Activated CD8-positive, alpha-beta memory T cell treated with anti-CD3 and anti-CD28 coated beads, Interleukin-2, amount 10 ng/mL, durations not matched to agents 7 days and 5 days (primary cell): ENCODE measurements around the gene UBE3B. TPM values are rescaled to one million over a fixed set of nuclear protein-coding genes. Genes with fewer than 3 reads are reported as not detected.
A peak's percentile ranks its signal among the peaks of the same experiment; 100 is the strongest.

Experiments used
- ATAC-seq: fragments of 150-1000 bp; cut with Tn5 transposase; one replicate; pipeline ENCODE4 v1.10.0; 2021; ENCODE audit warnings: moderate library complexity
- CTCF ChIA-PET: fragments of 350-600 bp; sonication (Branson Sonifier 250); formaldehyde crosslinking; loops from one replicate; lab custom pipeline; 2021; ENCODE audit warnings: antibody characterized with exemption; lab: Charles Lee
- DNase-seq: peaks from one replicate; pipeline ENCODE4 v3.0.0-alpha.2; 2020
- H3K27ac Mint-ChIP-seq: one replicate; pipeline ENCODE4 v1.8.0; 2021; ENCODE audit warnings: mild to moderate bottlenecking, mixed read lengths
- H3K27me3 Mint-ChIP-seq: one replicate; pipeline ENCODE4 v1.8.0; 2021; ENCODE audit warnings: mixed read lengths
- H3K36me3 Mint-ChIP-seq: one replicate; pipeline ENCODE4 v1.8.0; 2021; ENCODE audit warnings: mild to moderate bottlenecking, mixed read lengths
- H3K4me1 Mint-ChIP-seq: one replicate; pipeline ENCODE4 v1.8.0; 2021; ENCODE audit warnings: mixed read lengths
- H3K4me3 Mint-ChIP-seq: one replicate; pipeline ENCODE4 v1.8.0; 2021; ENCODE audit warnings: mild to moderate bottlenecking, moderate library complexity, mixed read lengths
- H3K9me3 Mint-ChIP-seq: one replicate; pipeline ENCODE4 v1.8.0; 2022; ENCODE audit warnings: low read depth, mixed read lengths
- total RNA-seq, 2 experiments: library from RNA; stranded (reverse); gene quantifications; one replicate each; pipeline ENCODE4 v1.2.3, GENCODE V29; 2021

The UBE3B gene
- total RNA-seq, 2 experiments from 2014 or later, result 36.6 to 39.0 TPM

GRCh38 chr12:109560867-109561710 is 83.7 kb downstream of the UBE3B start:
- ATAC-seq (no peak), DNase-seq (no peak)
- no peak overlapping the region for H3K27ac Mint-ChIP-seq
- no peak overlapping the region for H3K4me3 Mint-ChIP-seq
- H3K9me3 Mint-ChIP-seq, result peaks cover 7% of the 10 kb centered on the region
- H3K36me3 Mint-ChIP-seq, result peaks cover 26% of the 10 kb centered on the region
- no peaks in the 10 kb centered on the region for H3K27me3 Mint-ChIP-seq
- H3K4me1 Mint-ChIP-seq, result peaks cover 1% of the 10 kb centered on the region
- CTCF ChIA-PET, result interaction anchor here (1.8 kb wide), 1 partner anchor 36 kb away, joined by 7 read pairs; no protein-coding TSS in a partner anchor

DNA sequence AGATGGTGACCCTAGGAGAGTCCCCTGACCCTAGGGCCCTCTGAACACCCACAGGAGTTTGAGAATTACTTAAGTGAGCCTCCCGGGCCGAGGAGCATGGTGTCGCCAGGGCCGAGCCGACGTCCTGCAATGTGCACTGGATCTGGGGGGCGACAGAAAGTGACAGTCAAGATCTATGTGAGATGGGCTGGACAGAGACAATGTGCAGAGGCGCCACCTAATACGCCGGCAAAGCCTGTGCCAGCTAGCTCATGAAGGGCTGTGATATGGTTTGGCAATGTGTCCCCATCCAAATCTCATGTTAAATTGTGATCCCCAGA is 84.2 kb downstream of the UBE3B start:
- CTCF ChIA-PET, result no interaction called here
- peaks cover 26% of the 10 kb centered on the region for H3K36me3 Mint-ChIP-seq
- no peaks in the 10 kb centered on the region for H3K27me3 Mint-ChIP-seq
- H3K9me3 Mint-ChIP-seq, result peaks cover 7% of the 10 kb centered on the region
- no peak overlapping the region for H3K27ac Mint-ChIP-seq
- H3K4me3 Mint-ChIP-seq, result no peak overlapping the region
- ATAC-seq, result no peak
- peaks cover 1% of the 10 kb centered on the region for H3K4me1 Mint-ChIP-seq
- DNase-seq, result no peak

- Mint-ChIP-seq H3K4me1 (peaks cover 1% of the 10 kb centered on the region), H3K9me3 (peaks cover 7% of the 10 kb centered on the region), H3K4me3 (no peak overlapping the region), H3K36me3 (peaks cover 26% of the 10 kb centered on the region), H3K27me3 (no peaks in the 10 kb centered on the region), H3K27ac (no peak overlapping the region)
- DNase-seq (no peak), ATAC-seq (no peak)
- CTCF ChIA-PET, result interaction anchor here (1.2 kb wide), 1 partner anchor 282 kb away, joined by 3 read pairs; no protein-coding TSS in a partner anchor
Measured at GRCh38 chr12:109562871-109563270, 85.4 kb downstream of the UBE3B start.

GRCh38 chr12:109563291-109564284 is 86.2 kb downstream of the UBE3B start:
- no peak overlapping the region for H3K27ac Mint-ChIP-seq
- CTCF ChIA-PET, result interaction anchor here (0.8 to 1.2 kb wide), 2 partner anchors 34 to 281 kb away, joined by 3 read pairs; no protein-coding TSS in a partner anchor
- H3K9me3 Mint-ChIP-seq, result peaks cover 7% of the 10 kb centered on the region
- peaks cover 1% of the 10 kb centered on the region for H3K4me1 Mint-ChIP-seq
- H3K27me3 Mint-ChIP-seq, result no peaks in the 10 kb centered on the region
- peaks cover 26% of the 10 kb centered on the region for H3K36me3 Mint-ChIP-seq
- ATAC-seq (no peak), DNase-seq (no peak)
- no peak overlapping the region for H3K4me3 Mint-ChIP-seq

GRCh38 chr12:109566424-109566823 is 89.0 kb downstream of the UBE3B start:
- Mint-ChIP-seq H3K9me3 (peaks cover 7% of the 10 kb centered on the region), H3K4me3 (no peak overlapping the region), H3K36me3 (peaks cover 31% of the 10 kb centered on the region), H3K27ac (no peak overlapping the region), H3K4me1 (peaks cover 2% of the 10 kb centered on the region), H3K27me3 (no peaks in the 10 kb centered on the region)
- CTCF ChIA-PET, result no interaction called here
- DNase-seq, result no peak
- no peak for ATAC-seq

DNA sequence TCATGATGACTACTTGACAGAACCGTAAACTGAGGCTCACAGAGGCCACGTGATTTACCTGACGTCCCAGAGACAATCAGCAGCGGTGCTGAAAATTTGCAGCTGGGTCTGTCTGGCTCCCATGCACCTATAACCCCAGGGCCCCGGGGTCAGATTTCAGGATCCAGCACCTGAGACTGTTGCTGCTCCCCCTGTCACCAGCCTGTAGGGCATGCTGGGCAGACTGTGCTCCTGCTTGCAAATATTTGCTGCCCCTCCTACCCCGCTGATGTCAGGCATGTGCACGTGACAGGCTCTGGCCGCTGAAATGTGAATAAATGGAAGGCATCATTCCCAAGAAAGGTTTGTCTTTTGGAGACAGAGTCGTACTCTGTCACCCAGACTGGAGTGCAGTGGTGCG is 89.9 kb downstream of the UBE3B start:
- Mint-ChIP-seq H3K4me1 (peaks cover 7% of the 10 kb centered on the region), H3K9me3 (no peaks in the 10 kb centered on the region), H3K27ac (no peak overlapping the region), H3K27me3 (no peaks in the 10 kb centered on the region), H3K36me3 (peaks cover 22% of the 10 kb centered on the region), H3K4me3 (no peak overlapping the region)
- ATAC-seq (no peak), DNase-seq (no peak)
- CTCF ChIA-PET, result no interaction called here

DNA sequence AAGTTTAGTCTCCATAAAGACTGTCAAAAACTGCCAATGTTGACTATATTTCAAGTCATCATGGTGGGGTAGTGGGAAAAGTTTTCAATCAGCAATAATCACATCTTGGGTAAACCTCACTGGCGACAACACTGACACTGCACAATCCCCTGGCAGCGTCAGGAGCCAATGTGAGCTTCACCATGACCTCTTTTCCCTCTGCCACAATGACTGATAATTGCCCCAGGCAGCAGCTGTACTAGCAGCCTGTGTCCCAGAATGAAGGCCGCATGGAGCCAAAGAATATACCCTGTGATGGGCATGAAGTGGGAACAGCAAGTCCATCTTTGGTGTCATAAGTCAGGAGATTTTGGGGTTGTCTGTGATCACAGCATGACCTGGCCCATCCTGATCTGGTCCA is 90.5 kb downstream of the UBE3B start:
- H3K9me3 Mint-ChIP-seq, result no peaks in the 10 kb centered on the region
- peaks cover 19% of the 10 kb centered on the region for H3K36me3 Mint-ChIP-seq
- peaks cover 14% of the 10 kb centered on the region for H3K4me1 Mint-ChIP-seq
- no peak for DNase-seq
- no peak for ATAC-seq
- H3K27ac Mint-ChIP-seq, result no peak overlapping the region
- CTCF ChIA-PET, result no interaction called here
- H3K4me3 Mint-ChIP-seq, result no peak overlapping the region
- H3K27me3 Mint-ChIP-seq, result no peaks in the 10 kb centered on the region

DNA sequence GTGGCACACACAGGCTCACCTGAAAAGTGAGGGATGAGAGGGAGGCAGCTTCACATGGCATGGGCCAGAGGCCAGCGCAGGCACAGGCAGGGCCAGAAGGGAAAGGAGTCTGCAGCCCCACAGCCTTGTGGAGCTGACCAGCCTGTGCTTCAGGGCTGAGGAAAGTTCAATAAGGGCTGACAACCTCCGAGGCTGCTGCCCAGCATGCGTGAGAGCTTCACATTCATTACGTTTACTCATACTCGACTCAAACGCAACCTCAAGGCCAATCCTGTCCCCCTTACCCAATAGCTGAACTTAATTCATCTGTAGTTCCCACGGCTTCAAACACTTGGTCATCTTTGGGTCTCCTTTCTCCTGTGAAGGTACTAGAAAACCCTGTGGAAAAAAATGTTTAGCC is 91.1 kb downstream of the UBE3B start:
- H3K4me1 Mint-ChIP-seq, result peaks cover 16% of the 10 kb centered on the region
- no peaks in the 10 kb centered on the region for H3K27me3 Mint-ChIP-seq
- H3K27ac Mint-ChIP-seq, result no peak overlapping the region
- CTCF ChIA-PET, result no interaction called here
- no peak overlapping the region for H3K4me3 Mint-ChIP-seq
- H3K9me3 Mint-ChIP-seq, result no peaks in the 10 kb centered on the region
- DNase-seq, result no peak
- ATAC-seq, result no peak
- peaks cover 17% of the 10 kb centered on the region for H3K36me3 Mint-ChIP-seq

DNA sequence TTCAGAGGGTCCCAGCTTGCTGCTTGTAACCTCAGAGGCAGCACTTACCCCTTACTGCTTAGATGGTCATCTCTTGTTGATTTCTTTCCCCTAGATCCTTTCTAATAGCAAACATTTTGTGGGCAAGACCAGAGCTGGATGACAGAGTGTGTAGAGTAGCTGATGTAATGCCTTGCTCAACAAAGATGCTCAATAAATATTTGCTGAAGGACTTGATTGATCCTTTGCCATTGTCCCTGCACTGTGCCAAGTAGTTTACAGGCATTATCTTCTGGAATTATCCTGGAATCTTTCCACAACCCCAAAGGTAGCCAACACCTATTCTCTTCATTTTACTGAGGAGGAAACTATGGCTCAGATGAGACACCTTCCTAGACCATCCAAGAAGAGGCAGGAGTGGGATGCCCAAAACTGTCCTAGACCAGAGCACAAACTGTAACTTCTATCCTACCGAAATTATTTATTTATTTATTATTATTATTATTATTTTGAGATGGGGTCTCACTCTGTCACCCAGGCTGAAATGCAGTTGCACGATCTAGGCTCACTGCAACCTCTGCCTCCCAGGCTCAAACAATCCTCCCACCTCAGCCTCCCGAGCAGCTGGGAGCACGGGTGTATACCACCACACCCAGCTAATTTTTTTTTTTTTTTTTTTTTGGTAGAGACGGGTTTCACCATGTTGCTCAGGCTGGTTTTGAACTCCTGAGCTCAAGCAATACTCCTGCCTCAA is 94.5 kb downstream of the UBE3B start:
- Mint-ChIP-seq H3K9me3 (no peaks in the 10 kb centered on the region), H3K36me3 (peaks cover 16% of the 10 kb centered on the region), H3K27me3 (no peaks in the 10 kb centered on the region), H3K27ac (peak overlapping the region; percentile 2), H3K4me1 (peaks cover 30% of the 10 kb centered on the region), H3K4me3 (no peak overlapping the region)
- CTCF ChIA-PET, result interaction anchor here (0.9 to 3.4 kb wide), 4 partner anchors 26 to 204 kb away, joined by 3 to 19 read pairs (median 6); no protein-coding TSS in a partner anchor
- DNase-seq, result no peak
- ATAC-seq, result no peak

GRCh38 chr12:109572506-109572845 is 95.0 kb downstream of the UBE3B start:
- H3K4me1 Mint-ChIP-seq, result peaks cover 30% of the 10 kb centered on the region
- H3K9me3 Mint-ChIP-seq, result no peaks in the 10 kb centered on the region
- no peaks in the 10 kb centered on the region for H3K27me3 Mint-ChIP-seq
- peaks cover 19% of the 10 kb centered on the region for H3K36me3 Mint-ChIP-seq
- H3K27ac Mint-ChIP-seq, result peak overlapping the region; percentile 94
- ATAC-seq (no peak), DNase-seq (no peak)
- CTCF ChIA-PET, result interaction anchor here (0.9 to 3.4 kb wide), 4 partner anchors 25 to 204 kb away, joined by 3 to 19 read pairs (median 6); no protein-coding TSS in a partner anchor
- peak overlapping the region; percentile 85 for H3K4me3 Mint-ChIP-seq

DNA sequence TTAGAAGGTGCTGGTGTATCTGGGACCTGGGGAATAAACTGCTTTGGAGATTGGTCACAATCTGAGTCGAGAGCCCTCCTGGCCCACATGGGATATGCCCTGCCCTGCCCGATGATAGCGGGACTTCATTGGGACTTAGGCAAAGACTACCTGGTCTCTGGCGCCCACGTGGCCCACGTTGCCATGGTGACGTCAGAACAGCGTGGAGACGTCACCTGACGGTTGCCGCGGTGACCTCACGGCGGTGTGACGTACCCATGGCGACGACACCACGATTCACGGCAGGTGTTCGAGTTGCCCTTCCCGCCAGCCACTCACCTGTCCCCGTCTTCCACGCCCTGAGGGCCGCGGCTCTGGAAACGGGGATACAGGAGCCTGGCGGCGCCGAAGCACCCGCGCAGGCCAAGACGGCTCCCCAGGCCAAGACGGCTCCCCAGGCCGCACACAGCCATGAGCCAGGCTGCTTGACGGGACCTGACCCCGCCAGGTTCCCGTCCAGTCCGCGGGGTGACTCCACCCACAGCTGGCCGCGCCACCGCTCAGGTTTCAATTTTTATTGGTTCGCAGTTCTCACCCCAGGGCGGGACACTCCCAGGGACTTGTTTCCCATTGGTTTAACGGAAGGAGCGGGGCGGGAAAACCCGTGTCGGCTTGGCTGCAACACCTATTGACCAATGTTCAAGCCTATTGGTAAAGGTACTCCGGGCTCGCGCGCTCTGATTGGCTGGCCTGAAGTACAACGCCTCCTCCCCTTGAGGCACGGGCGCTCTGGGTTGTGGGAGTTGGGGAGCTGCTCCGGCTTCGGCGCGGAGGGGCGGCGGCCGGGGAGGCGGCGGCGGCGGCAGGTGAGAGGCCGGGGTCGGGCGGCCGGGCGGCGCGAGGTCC is 95.8 kb downstream of the UBE3B start, which contains the start of the genes MMAB and MVK:
TSS of gene MMAB (minus strand) at position 476 of the 885 bp plus-strand sequence. CDS start at position 452, 24 bp downstream.
TSS of gene MVK (plus strand) at position 766 of the 885 bp plus-strand sequence. CDS start 1,029 bp downstream, outside the sequence.
- DNase-seq, result peak; percentile 100
- H3K36me3 Mint-ChIP-seq, result peaks cover 22% of the 10 kb centered on the region
- ATAC-seq, result peak; percentile 97
- H3K4me3 Mint-ChIP-seq, result peak within 1 kb of the TSS; percentile 85
- H3K27ac Mint-ChIP-seq, result peak within 1 kb of the TSS; percentile 94
- peaks cover 30% of the 10 kb centered on the region for H3K4me1 Mint-ChIP-seq
- no peaks in the 10 kb centered on the region for H3K9me3 Mint-ChIP-seq
- CTCF ChIA-PET, result interaction anchor here (0.8 to 3.4 kb wide), 9 partner anchors 8 to 342 kb away, joined by 3 to 19 read pairs (median 5); no protein-coding TSS in a partner anchor
- H3K27me3 Mint-ChIP-seq, result no peaks in the 10 kb centered on the region

DNA sequence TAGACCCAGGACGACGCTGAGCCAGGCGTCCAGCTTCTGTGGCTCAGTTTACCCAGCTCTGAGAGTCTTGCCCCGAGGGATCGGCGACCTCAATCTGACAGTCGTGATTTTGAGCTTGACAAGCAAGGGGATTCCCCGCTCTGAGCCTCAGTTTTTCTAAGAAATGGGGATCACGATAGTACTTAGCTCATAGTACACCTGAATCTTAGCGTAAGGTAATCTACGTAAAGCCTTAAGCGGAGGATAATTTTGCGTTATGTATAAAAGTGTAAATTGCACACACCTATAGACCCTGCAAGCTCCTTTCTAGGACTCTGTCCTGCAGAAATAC is 96.4 kb downstream of the UBE3B start:
- peak overlapping the region; percentile 85 for H3K4me3 Mint-ChIP-seq
- H3K36me3 Mint-ChIP-seq, result peaks cover 22% of the 10 kb centered on the region
- DNase-seq (no peak), ATAC-seq (no peak)
- CTCF ChIA-PET, result interaction anchor here (0.5 to 3.4 kb wide), 8 partner anchors 9 to 341 kb away, joined by 3 to 19 read pairs (median 4); no protein-coding TSS in a partner anchor
- peaks cover 30% of the 10 kb centered on the region for H3K4me1 Mint-ChIP-seq
- no peaks in the 10 kb centered on the region for H3K27me3 Mint-ChIP-seq
- no peaks in the 10 kb centered on the region for H3K9me3 Mint-ChIP-seq
- H3K27ac Mint-ChIP-seq, result peak overlapping the region; percentile 94
